Stimulated activated naive B cell treated with anti-CD40 and anti-IgM and Interleukin-4, amounts not matched to agents 10 μg/mL and 1 μg/mL and 100 μg/mL, for 72 hours (primary cell): ENCODE results near the gene RYR2.
"Not testable (repeated sequence)": the region's sequence is repeated elsewhere in the genome, so short reads cannot be mapped to it uniquely, and the experiment has no call there.

ENCODE experiments used
- ATAC-seq, 2 donors: fragments of 150-1000 bp; cut with Tn5 transposase; replicated peaks; 2 replicates each; pipeline ENCODE4 v1.10.0; 2021; ENCODE audit warnings: moderate library complexity in 1 of 2
- DNase-seq: peaks from one replicate; pipeline ENCODE4 v3.0.0; 2021
- H3K27ac Mint-ChIP-seq: one replicate; pipeline ENCODE4 v1.8.0; 2022; ENCODE audit warnings: mild to moderate bottlenecking, mixed read lengths
- H3K27me3 Mint-ChIP-seq, 2 donors: one replicate each; pipeline ENCODE4 v1.8.0; 2022; ENCODE audit warnings: mixed read lengths in 2 of 2
- H3K36me3 Mint-ChIP-seq, 2 donors: one replicate each; pipeline ENCODE4 v1.8.0; 2022; ENCODE audit warnings: mixed read lengths in 2 of 2, mild to moderate bottlenecking in 1 of 2
- H3K4me1 Mint-ChIP-seq, 2 donors: one replicate each; pipeline ENCODE4 v1.8.0; 2022; ENCODE audit warnings: mixed read lengths in 2 of 2, mild to moderate bottlenecking in 1 of 2
- H3K4me3 Mint-ChIP-seq, 2 donors: one replicate each; pipeline ENCODE4 v1.8.0; 2022; ENCODE audit warnings: mild to moderate bottlenecking in 2 of 2, mixed read lengths in 2 of 2, moderate library complexity in 1 of 2
- H3K9me3 Mint-ChIP-seq, 2 donors: one replicate each; pipeline ENCODE4 v1.8.0; 2022; ENCODE audit warnings: mixed read lengths in 2 of 2, mild to moderate bottlenecking in 1 of 2

The RYR2 gene

GRCh38 chr1:237340892-237341291 lies 298.9 kb downstream of the RYR2 start:
- ATAC-seq, result no peak
- H3K27ac Mint-ChIP-seq, result no peak overlapping the region
- H3K9me3 Mint-ChIP-seq, result peaks cover 0 to 3% of the 10 kb centered on the region in 2 donors
- no peak for DNase-seq
- no peak overlapping the region for H3K4me3 Mint-ChIP-seq
- H3K27me3 Mint-ChIP-seq, result no peaks in the 10 kb centered on the region
- no peaks in the 10 kb centered on the region for H3K4me1 Mint-ChIP-seq
- H3K36me3 Mint-ChIP-seq, result no peaks in the 10 kb centered on the region

- Mint-ChIP-seq H3K4me3 (no peak overlapping the region), H3K27ac (no peak overlapping the region), H3K27me3 (no peaks in the 10 kb centered on the region), H3K36me3 (no peaks in the 10 kb centered on the region), H3K9me3 (peaks cover 0 to 3% of the 10 kb centered on the region in 2 donors), H3K4me1 (no peaks in the 10 kb centered on the region)
- DNase-seq (no peak), ATAC-seq (no peak)
These were observed 299.4 kb downstream of the RYR2 start for GRCh38 chr1:237341391-237341790.

- H3K4me1 Mint-ChIP-seq, result no peaks in the 10 kb centered on the region
- no peak overlapping the region for H3K27ac Mint-ChIP-seq
- DNase-seq, result no peak
- no peaks in the 10 kb centered on the region for H3K36me3 Mint-ChIP-seq
- ATAC-seq, result no peak
- no peaks in the 10 kb centered on the region for H3K27me3 Mint-ChIP-seq
- no peak overlapping the region for H3K4me3 Mint-ChIP-seq
- H3K9me3 Mint-ChIP-seq, result peaks cover 0 to 3% of the 10 kb centered on the region in 2 donors
These were observed 300.7 kb downstream of the RYR2 start for GRCh38 chr1:237342730-237343129.

- Mint-ChIP-seq H3K9me3 (no peaks in the 10 kb centered on the region), H3K36me3 (no peaks in the 10 kb centered on the region), H3K4me3 (no peak overlapping the region), H3K4me1 (no peaks in the 10 kb centered on the region), H3K27ac (no peak overlapping the region), H3K27me3 (no peaks in the 10 kb centered on the region)
- DNase-seq, result no peak
- ATAC-seq, result no peak
These were observed 310.8 kb downstream of the RYR2 start for GRCh38 chr1:237352747-237353146.

- Mint-ChIP-seq H3K4me3 (no peak overlapping the region), H3K9me3 (no peaks in the 10 kb centered on the region), H3K27me3 (no peaks in the 10 kb centered on the region), H3K36me3 (no peaks in the 10 kb centered on the region), H3K27ac (no peak overlapping the region), H3K4me1 (no peaks in the 10 kb centered on the region)
- no peak for ATAC-seq
- DNase-seq, result no peak
These were observed 311.9 kb downstream of the RYR2 start for GRCh38 chr1:237353918-237354317.

DNA sequence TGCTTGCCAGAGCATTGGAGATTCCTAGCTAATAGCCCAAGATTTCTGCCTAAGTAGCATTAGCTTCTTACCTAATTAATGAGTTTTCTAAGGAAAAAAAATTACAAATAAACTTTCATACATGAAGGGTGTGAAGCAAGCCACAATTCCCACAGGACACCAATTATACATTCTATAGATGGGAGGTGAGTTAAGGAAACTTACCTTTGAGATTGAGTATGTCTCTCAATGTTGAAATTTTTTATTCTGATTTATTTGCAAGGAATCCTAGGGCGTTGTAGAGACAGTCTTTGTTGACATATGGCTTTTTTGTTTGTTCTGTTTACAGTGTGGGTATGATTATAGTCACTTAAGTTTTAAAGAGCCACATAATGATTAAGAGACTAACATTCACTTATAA lies 313.0 kb downstream of the RYR2 start:
- DNase-seq (no peak), ATAC-seq (no peak)
- H3K4me3 Mint-ChIP-seq, result no peak overlapping the region
- no peak overlapping the region for H3K27ac Mint-ChIP-seq
- no peaks in the 10 kb centered on the region for H3K4me1 Mint-ChIP-seq
- H3K36me3 Mint-ChIP-seq, result no peaks in the 10 kb centered on the region
- no peaks in the 10 kb centered on the region for H3K27me3 Mint-ChIP-seq
- no peaks in the 10 kb centered on the region for H3K9me3 Mint-ChIP-seq

- Mint-ChIP-seq H3K27me3 (no peaks in the 10 kb centered on the region), H3K36me3 (no peaks in the 10 kb centered on the region), H3K4me3 (no peak overlapping the region), H3K9me3 (no peaks in the 10 kb centered on the region), H3K27ac (no peak overlapping the region), H3K4me1 (no peaks in the 10 kb centered on the region)
- DNase-seq (no peak), ATAC-seq (no peak)
These were observed 316.6 kb downstream of the RYR2 start for GRCh38 chr1:237358555-237358954.

GRCh38 chr1:237367758-237368157 lies 325.8 kb downstream of the RYR2 start:
- DNase-seq, result no peak
- no peak for ATAC-seq
- Mint-ChIP-seq H3K36me3 (no peaks in the 10 kb centered on the region), H3K27ac (no peak overlapping the region), H3K9me3 (no peaks in the 10 kb centered on the region), H3K27me3 (no peaks in the 10 kb centered on the region), H3K4me3 (no peak overlapping the region), H3K4me1 (no peaks in the 10 kb centered on the region)

DNA sequence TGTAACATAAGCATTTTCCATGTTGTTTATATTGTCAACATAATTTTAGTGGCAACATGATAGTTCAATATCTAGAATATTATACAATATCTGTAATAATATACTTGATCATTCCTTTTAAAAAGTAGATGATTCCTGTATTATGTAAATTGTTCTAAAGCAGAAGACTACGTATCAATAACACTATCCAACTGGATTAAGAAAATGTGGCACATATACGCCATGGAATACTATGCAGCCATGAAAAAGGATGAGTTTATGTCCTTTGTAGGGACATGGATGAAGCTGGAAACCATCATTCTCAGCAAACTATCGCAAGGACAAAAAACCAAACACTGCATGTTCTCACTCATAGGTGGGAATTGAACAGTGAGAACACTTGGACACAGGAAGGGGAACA lies 329.5 kb downstream of the RYR2 start:
- not testable (repeated sequence) for H3K9me3 Mint-ChIP-seq, H3K4me3 Mint-ChIP-seq, DNase-seq, H3K36me3 Mint-ChIP-seq, H3K27me3 Mint-ChIP-seq, ATAC-seq, H3K27ac Mint-ChIP-seq, H3K4me1 Mint-ChIP-seq

- DNase-seq (no peak), ATAC-seq (no peak)
- no peak overlapping the region for H3K27ac Mint-ChIP-seq
- H3K27me3 Mint-ChIP-seq, result peaks cover 0 to 4% of the 10 kb centered on the region in 2 donors
- no peaks in the 10 kb centered on the region for H3K36me3 Mint-ChIP-seq
- H3K4me1 Mint-ChIP-seq, result no peaks in the 10 kb centered on the region
- H3K9me3 Mint-ChIP-seq, result no peaks in the 10 kb centered on the region
- no peak overlapping the region for H3K4me3 Mint-ChIP-seq
These were observed 341.8 kb downstream of the RYR2 start for GRCh38 chr1:237383791-237384190.

- H3K27me3 Mint-ChIP-seq, result peaks cover 0 to 4% of the 10 kb centered on the region in 2 donors
- DNase-seq (no peak), ATAC-seq (no peak)
- no peaks in the 10 kb centered on the region for H3K9me3 Mint-ChIP-seq
- no peak overlapping the region for H3K4me3 Mint-ChIP-seq
- no peak overlapping the region for H3K27ac Mint-ChIP-seq
- no peaks in the 10 kb centered on the region for H3K4me1 Mint-ChIP-seq
- H3K36me3 Mint-ChIP-seq, result no peaks in the 10 kb centered on the region
These were observed 342.2 kb downstream of the RYR2 start for GRCh38 chr1:237384213-237384612.

DNA sequence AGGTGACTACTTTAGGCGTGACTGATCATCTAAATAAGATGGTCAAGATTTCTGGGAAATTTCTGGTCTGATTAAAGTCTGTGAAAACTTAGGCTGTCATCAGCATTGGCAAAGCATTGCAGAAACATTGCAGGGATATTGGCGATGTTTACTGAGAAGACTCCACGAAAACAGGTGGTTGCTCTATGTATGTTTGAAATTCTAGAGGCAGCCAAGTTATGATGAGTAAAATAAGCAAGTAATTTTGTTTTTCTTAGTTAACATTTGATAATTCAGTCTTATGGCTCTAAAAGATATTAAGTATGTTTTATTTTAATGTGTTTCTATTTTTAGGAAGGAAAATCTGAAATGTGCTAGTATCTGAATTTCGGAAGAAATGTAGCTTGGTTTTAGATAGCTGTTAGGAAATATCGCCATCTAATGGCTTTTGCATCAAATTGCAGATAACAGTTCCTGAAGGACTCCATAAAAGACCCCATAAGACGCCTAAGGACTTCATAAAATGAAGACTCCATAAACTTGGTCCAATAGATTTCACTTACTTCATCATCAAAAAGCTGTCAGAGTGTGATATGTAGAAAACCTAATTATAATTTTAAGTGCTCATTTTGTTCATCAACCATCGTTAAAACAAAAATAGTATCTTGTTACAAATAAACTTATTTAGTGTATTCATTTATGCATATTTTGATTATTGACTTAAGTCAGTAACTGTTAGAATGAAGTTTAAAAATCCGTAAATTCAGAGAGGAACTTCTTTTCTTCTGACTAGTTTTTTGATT lies 344.6 kb downstream of the RYR2 start:
- peaks cover 0 to 4% of the 10 kb centered on the region in 2 donors for H3K27me3 Mint-ChIP-seq
- no peak for DNase-seq
- ATAC-seq, result no peak

DNA sequence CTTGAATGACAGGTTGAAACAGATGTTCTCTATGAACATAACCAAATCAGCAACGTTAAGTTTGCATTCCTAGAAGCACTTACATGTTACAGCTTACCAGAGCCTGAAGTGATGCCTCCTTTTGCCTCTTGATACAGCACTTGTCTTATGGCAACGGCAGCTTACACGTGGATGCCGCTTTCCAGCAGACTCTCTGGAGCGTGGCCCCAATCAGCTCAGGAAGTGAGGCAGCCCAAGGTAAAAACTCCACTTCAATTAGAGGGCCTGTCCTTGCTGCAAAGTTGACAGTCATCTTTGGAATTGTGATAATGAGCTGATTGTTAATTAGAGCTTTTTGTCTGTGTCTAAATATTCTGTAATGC lies 345.1 kb downstream of the RYR2 start:
- Mint-ChIP-seq H3K27me3 (peaks cover 0 to 4% of the 10 kb centered on the region in 2 donors), H3K9me3 (no peaks in the 10 kb centered on the region), H3K36me3 (no peaks in the 10 kb centered on the region), H3K27ac (no peak overlapping the region), H3K4me1 (no peaks in the 10 kb centered on the region), H3K4me3 (no peak overlapping the region)
- DNase-seq (no peak), ATAC-seq (no peak)

More for the DNA sequence above, 344.6 kb downstream of the RYR2 start:
- Mint-ChIP-seq H3K4me1 (no peaks in the 10 kb centered on the region), H3K27ac (no peak overlapping the region), H3K36me3 (no peaks in the 10 kb centered on the region), H3K4me3 (no peak overlapping the region), H3K9me3 (no peaks in the 10 kb centered on the region)

DNA sequence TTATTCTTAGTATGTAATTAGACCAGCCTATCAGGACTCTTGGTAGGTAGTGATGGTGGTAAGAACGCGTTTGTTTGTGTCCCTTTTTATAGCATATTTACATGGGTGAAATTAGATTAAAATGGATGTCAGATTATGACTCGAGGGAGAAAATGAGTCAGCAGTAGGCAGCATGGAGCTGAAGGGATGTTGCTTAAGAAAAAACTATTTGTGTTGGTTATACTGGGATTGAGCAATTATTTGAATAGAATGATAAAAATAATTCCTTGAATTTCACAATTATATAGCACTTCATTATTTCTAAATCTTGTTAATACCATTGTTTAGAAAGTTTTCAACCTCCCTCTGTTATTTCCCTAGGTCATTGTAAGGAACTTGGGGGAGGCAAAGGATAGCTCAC lies 348.8 kb downstream of the RYR2 start:
- H3K36me3 Mint-ChIP-seq, result no peaks in the 10 kb centered on the region
- no peak overlapping the region for H3K4me3 Mint-ChIP-seq
- no peak overlapping the region for H3K27ac Mint-ChIP-seq
- H3K27me3 Mint-ChIP-seq, result peaks cover 0 to 2% of the 10 kb centered on the region in 2 donors
- DNase-seq (no peak), ATAC-seq (no peak)
- H3K4me1 Mint-ChIP-seq, result no peaks in the 10 kb centered on the region
- no peaks in the 10 kb centered on the region for H3K9me3 Mint-ChIP-seq

DNA sequence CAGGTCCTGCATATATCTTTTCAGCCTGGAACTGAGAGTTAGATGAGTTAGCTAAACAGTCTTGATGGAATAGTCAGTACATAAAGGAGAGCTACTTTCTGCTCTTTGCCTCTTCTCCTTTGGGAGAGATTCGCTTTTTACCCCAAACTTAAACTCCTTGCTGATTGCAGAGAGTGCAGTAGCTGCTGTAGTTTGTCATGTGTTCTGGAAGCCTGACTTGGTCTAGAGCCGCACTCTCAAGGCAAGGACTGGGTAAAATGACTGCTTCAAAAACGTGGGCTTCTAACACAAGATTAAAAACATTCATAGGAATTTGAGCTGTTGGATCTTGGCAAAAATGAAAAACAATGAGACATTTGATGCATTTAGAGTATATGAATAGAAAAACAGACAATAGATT lies 351.6 kb downstream of the RYR2 start:
- H3K27ac Mint-ChIP-seq, result no peak overlapping the region
- ATAC-seq (no peak), DNase-seq (no peak)
- H3K9me3 Mint-ChIP-seq, result no peaks in the 10 kb centered on the region
- no peaks in the 10 kb centered on the region for H3K27me3 Mint-ChIP-seq
- no peaks in the 10 kb centered on the region for H3K36me3 Mint-ChIP-seq
- H3K4me3 Mint-ChIP-seq, result no peak overlapping the region
- H3K4me1 Mint-ChIP-seq, result no peaks in the 10 kb centered on the region

GRCh38 chr1:237394281-237394680 lies 352.3 kb downstream of the RYR2 start:
- no peaks in the 10 kb centered on the region for H3K4me1 Mint-ChIP-seq
- H3K36me3 Mint-ChIP-seq, result no peaks in the 10 kb centered on the region
- no peak overlapping the region for H3K4me3 Mint-ChIP-seq
- H3K9me3 Mint-ChIP-seq, result no peaks in the 10 kb centered on the region
- H3K27ac Mint-ChIP-seq, result no peak overlapping the region
- H3K27me3 Mint-ChIP-seq, result no peaks in the 10 kb centered on the region
- ATAC-seq (no peak), DNase-seq (no peak)
